ENCODE data around the gene KCNC4. TPM values are rescaled to one million over a fixed set of nuclear protein-coding genes. Genes with fewer than 3 reads are reported as not detected.
A peak's percentile ranks its signal among the peaks of the same experiment; 100 is the strongest.

KCNC4 gene
- total RNA-seq, 2 donors from 2014 or later: 12.2 to 14.7 TPM

DNA sequence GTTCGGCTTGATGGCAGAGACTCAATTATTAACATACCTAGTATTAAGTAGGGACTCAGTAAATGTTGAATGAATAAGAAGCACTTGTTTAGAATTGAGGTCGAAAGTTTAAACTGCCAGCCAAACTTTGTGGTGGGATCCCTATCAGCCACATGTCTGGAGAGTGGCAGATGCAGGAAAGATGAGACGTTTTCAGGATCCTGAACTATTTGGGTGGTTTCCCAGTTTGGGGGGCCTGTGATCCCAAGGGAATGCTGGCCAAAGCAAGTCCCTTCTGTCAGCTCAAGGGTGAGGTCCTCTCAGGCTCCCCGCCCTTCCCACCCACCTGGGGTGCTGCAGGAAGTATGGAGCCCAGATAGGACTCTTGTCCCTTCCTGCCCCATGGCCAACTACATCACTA lies 38.6 kb downstream of the KCNC4 start:
- DNase-seq: no peak
- Mint-ChIP-seq H3K36me3 (ENCODE audit: low read depth) (peaks cover 3% of the 10 kb centered on the region), H3K4me3 (no peak overlapping the region), H3K4me1 (peaks cover 4% of the 10 kb centered on the region), H3K27me3 (no peaks in the 10 kb centered on the region), H3K27ac (no peak overlapping the region)
- ATAC-seq: no peak
- H3K9me3 ChIP-seq (ENCODE audit: control insufficient read depth, low read length, poor library complexity, severe bottlenecking): no peaks in the 10 kb centered on the region

DNA sequence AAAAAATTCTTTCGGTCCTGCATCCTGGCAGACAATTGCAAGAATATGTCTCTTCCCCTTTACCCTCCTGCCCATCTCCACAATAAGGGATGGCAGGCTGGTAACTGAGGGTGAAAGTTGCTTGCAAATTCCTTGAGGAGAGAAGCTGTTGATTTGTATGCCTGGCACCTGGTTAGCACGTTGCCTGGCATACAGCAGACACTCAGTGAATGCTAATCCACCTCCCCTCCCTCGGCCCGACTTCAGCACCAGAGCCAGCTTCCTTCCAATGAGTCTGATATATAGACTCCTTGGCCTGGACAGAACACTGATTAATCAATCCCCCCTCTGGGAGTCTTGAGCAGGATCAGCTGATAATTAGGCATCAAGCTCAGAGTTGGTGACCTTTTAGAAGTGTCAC lies 39.1 kb downstream of the KCNC4 start:
- Mint-ChIP-seq H3K27me3 (no peaks in the 10 kb centered on the region), H3K4me1 (peaks cover 4% of the 10 kb centered on the region), H3K4me3 (no peak overlapping the region), H3K36me3 (ENCODE audit: low read depth) (peaks cover 3% of the 10 kb centered on the region), H3K27ac (no peak overlapping the region)
- no peak for ATAC-seq
- no peaks in the 10 kb centered on the region for H3K9me3 ChIP-seq (ENCODE audit: control insufficient read depth, low read length, poor library complexity, severe bottlenecking)
- no peak for DNase-seq

DNA sequence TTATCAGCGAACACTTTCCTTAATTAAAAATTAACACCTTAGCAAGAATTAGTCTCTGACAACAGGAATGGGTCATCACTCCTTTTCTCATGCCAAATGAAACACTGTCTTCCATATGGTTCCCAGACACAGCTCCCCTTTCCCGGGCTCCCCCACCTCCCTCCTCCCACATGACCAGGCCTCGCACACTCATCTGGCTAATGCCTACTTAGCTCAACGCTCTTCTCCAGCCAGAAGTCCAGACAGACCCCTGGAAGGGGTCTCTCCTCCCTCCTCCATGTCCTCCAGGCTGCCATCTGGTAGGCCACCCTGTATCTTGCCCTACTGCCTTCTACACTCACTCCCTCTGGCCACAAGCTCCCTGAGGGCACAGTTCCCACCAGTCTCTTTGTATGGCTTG lies 39.9 kb downstream of the KCNC4 start:
- ATAC-seq (no peak), DNase-seq (no peak)
- H3K9me3 ChIP-seq (ENCODE audit: control insufficient read depth, low read length, poor library complexity, severe bottlenecking): no peaks in the 10 kb centered on the region
- H3K27ac Mint-ChIP-seq: no peak overlapping the region
- peaks cover 3% of the 10 kb centered on the region for H3K36me3 Mint-ChIP-seq (ENCODE audit: low read depth)
- no peaks in the 10 kb centered on the region for H3K27me3 Mint-ChIP-seq
- H3K4me3 Mint-ChIP-seq: no peak overlapping the region
- peaks cover 4% of the 10 kb centered on the region for H3K4me1 Mint-ChIP-seq

DNA sequence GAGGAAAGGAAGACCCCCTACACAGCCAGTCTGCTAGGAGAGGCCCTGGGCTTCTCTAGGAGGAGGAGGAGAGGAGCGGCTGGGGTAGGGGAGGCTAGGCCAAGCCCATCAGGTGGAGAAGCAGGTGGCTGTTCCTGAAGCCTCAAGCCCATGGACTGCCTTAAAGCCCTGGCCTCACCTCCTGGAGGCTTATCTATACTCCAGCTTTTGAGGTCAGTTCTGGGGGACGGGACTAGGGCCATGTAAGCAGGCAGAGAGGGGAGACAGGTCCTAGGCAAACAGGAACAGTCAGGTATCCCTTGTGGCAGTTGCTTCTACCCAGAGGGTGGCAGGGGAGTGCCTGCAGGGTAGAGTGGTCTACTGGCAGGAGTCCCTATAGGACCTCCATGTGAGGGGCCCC lies 40.6 kb downstream of the KCNC4 start:
- Mint-ChIP-seq H3K27ac (no peak overlapping the region), H3K27me3 (no peaks in the 10 kb centered on the region), H3K36me3 (ENCODE audit: low read depth) (peaks cover 3% of the 10 kb centered on the region), H3K4me3 (no peak overlapping the region), H3K4me1 (peaks cover 7% of the 10 kb centered on the region)
- ATAC-seq: no peak
- no peak for DNase-seq
- no peaks in the 10 kb centered on the region for H3K9me3 ChIP-seq (ENCODE audit: control insufficient read depth, low read length, poor library complexity, severe bottlenecking)

GRCh38 chr1:110253213-110253612 lies 43.1 kb downstream of the KCNC4 start:
- H3K27me3 Mint-ChIP-seq: no peaks in the 10 kb centered on the region
- no peak overlapping the region for H3K4me3 Mint-ChIP-seq
- no peak overlapping the region for H3K27ac Mint-ChIP-seq
- DNase-seq (no peak), ATAC-seq (no peak)
- H3K36me3 Mint-ChIP-seq (ENCODE audit: low read depth): peaks cover 7% of the 10 kb centered on the region
- H3K4me1 Mint-ChIP-seq: peaks cover 7% of the 10 kb centered on the region
- no peaks in the 10 kb centered on the region for H3K9me3 ChIP-seq (ENCODE audit: control insufficient read depth, low read length, poor library complexity, severe bottlenecking)

GRCh38 chr1:110254604-110255391 lies 44.7 kb downstream of the KCNC4 start:
- Mint-ChIP-seq H3K27me3 (no peaks in the 10 kb centered on the region), H3K36me3 (ENCODE audit: low read depth) (peaks cover 7% of the 10 kb centered on the region), H3K27ac (no peak overlapping the region), H3K4me3 (no peak overlapping the region), H3K4me1 (peaks cover 7% of the 10 kb centered on the region)
- no peak for ATAC-seq
- no peaks in the 10 kb centered on the region for H3K9me3 ChIP-seq (ENCODE audit: control insufficient read depth, low read length, poor library complexity, severe bottlenecking)
- DNase-seq: no peak

DNA sequence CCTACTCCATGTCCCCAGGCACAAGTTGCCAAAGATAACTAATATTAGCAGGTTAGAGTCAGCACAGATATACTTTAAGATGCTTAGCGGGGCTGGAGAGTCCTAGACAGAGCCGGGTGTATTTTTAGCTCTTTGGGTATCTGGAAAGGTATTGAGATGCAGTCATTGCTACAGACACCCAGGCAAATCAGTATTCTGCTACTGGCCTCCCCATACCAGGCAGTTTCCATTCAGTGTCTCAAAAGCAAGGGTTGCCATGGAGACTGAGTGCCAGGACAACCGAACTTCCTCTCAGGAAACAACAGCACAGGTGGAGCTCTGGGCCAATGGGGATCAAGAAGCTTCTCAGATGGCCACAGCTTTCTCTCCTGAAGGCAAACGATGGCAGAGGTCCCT lies 45.3 kb downstream of the KCNC4 start:
- H3K27me3 Mint-ChIP-seq: no peaks in the 10 kb centered on the region
- peaks cover 7% of the 10 kb centered on the region for H3K4me1 Mint-ChIP-seq
- ATAC-seq (peak; percentile 25), DNase-seq (no peak)
- no peaks in the 10 kb centered on the region for H3K9me3 ChIP-seq (ENCODE audit: control insufficient read depth, low read length, poor library complexity, severe bottlenecking)
- H3K36me3 Mint-ChIP-seq (ENCODE audit: low read depth): peaks cover 7% of the 10 kb centered on the region
- no peak overlapping the region for H3K4me3 Mint-ChIP-seq
- no peak overlapping the region for H3K27ac Mint-ChIP-seq

- Mint-ChIP-seq H3K4me1 (peaks cover 8% of the 10 kb centered on the region), H3K27ac (no peak overlapping the region), H3K27me3 (peaks cover 6% of the 10 kb centered on the region), H3K4me3 (no peak overlapping the region), H3K36me3 (ENCODE audit: low read depth) (peaks cover 4% of the 10 kb centered on the region)
- H3K9me3 ChIP-seq (ENCODE audit: control insufficient read depth, low read length, poor library complexity, severe bottlenecking): no peaks in the 10 kb centered on the region
- DNase-seq (no peak), ATAC-seq (no peak)
Measured at GRCh38 chr1:110258734-110259133, 48.6 kb downstream of the KCNC4 start.

DNA sequence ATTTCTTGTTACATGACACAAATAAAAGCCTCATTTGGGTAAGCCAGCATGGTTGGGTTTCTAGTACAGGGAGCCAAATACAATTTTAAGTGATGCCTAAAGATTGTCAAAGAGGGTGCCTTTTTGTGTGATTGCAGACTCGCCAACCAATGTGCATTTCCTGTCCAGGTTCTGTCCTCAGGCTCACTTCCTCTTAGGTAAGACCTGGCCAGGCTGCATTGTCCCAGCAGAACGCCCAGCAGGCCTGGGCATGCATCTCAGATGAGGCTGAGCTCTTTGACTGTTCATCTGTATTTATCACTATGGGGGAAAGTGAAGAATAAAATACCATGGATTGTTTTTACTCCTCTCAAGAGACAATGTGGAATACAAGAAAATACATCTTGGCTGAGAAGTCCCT lies 49.7 kb downstream of the KCNC4 start:
- H3K9me3 ChIP-seq (ENCODE audit: control insufficient read depth, low read length, poor library complexity, severe bottlenecking): no peaks in the 10 kb centered on the region
- no peak overlapping the region for H3K27ac Mint-ChIP-seq
- peaks cover 8% of the 10 kb centered on the region for H3K4me1 Mint-ChIP-seq
- no peak for DNase-seq
- no peak for ATAC-seq
- H3K36me3 Mint-ChIP-seq (ENCODE audit: low read depth): peaks cover 4% of the 10 kb centered on the region
- no peak overlapping the region for H3K4me3 Mint-ChIP-seq
- H3K27me3 Mint-ChIP-seq: peaks cover 6% of the 10 kb centered on the region

Other genes starting within 250 kb of the KCNC4 start
- 10 to 100 TPM; 16.5 to 21.3 TPM for gene AHCYL1, start 225.5 kb upstream of the KCNC4 start, total RNA-seq
- 10 to 100 TPM; 70.1 to 86.8 TPM for gene STRIP1, start 175.7 kb upstream of the KCNC4 start, total RNA-seq
- gene ALX3, start 139.6 kb upstream of the KCNC4 start, total RNA-seq: not detected
- not detected for gene UBL4B, start 97.9 kb upstream of the KCNC4 start, total RNA-seq
- not detected for gene SLC6A17, start 59.8 kb upstream of the KCNC4 start, total RNA-seq
- 10 to 100 TPM; 40.5 to 45.2 TPM for gene RBM15, start 129.1 kb downstream of the KCNC4 start, total RNA-seq
- under 1 TPM; 0.20 to 0.29 TPM for gene SLC16A4, start 180.7 kb downstream of the KCNC4 start, total RNA-seq
- gene LAMTOR5, start 197.4 kb downstream of the KCNC4 start, total RNA-seq: 10 to 100 TPM; 78.2 to 79.1 TPM
- gene PROK1, start 240.8 kb downstream of the KCNC4 start, total RNA-seq: not detected